CD4-positive, alpha-beta T cell treated with Interleukin-4 for 1 hour (primary cell): Measurements from ENCODE around the gene POGZ.
"Not testable (repeated sequence)": the region's sequence is repeated elsewhere in the genome, so short reads cannot be mapped to it uniquely, and the experiment has no call there.

ENCODE experiments used
- DNase-seq, 2 donors: peaks; one replicate each; pipeline ENCODE4 v3.0.0-alpha.2; 2020 to 2022

The POGZ gene

DNA sequence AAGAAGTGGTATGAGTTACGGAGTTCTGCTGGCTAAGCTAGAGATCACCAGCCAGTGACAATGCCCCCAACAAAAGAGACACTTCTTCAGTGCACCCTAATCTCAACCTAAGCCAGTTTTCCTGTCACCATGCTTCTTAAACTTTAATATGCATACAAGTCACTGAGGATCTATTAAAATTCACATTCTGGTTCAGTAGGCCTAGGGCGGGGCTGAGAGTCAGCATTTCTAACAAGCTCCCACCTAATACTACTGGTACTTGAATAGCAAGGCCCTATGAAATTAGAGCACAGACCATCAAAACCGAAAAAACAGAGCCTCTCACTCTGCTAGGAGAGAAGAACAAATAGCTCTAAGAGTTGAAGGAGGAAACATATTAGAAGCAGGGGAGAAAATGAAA is 52.0 kb downstream of the POGZ start:
- DNase-seq = no peak

DNA sequence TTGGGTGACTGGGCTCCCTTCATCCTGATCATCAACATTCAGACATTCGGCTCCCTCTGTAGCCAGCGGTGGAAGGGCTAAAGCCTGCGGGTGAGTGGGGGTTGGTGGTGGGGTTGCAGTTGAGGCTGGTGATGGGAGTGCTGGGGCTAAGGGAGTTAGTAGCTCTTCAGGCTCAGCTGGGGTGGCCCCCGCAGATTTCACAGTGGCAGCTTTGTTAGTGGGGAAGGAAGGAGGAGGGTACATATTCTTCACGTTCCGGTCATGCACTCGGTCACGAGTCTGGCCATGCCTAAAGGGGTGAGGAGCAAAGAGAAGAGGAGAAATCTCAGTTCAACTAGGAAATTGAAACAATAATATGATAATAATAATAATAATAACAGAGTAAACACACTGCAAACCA is 53.1 kb downstream of the POGZ start:
- no peak for DNase-seq

DNA sequence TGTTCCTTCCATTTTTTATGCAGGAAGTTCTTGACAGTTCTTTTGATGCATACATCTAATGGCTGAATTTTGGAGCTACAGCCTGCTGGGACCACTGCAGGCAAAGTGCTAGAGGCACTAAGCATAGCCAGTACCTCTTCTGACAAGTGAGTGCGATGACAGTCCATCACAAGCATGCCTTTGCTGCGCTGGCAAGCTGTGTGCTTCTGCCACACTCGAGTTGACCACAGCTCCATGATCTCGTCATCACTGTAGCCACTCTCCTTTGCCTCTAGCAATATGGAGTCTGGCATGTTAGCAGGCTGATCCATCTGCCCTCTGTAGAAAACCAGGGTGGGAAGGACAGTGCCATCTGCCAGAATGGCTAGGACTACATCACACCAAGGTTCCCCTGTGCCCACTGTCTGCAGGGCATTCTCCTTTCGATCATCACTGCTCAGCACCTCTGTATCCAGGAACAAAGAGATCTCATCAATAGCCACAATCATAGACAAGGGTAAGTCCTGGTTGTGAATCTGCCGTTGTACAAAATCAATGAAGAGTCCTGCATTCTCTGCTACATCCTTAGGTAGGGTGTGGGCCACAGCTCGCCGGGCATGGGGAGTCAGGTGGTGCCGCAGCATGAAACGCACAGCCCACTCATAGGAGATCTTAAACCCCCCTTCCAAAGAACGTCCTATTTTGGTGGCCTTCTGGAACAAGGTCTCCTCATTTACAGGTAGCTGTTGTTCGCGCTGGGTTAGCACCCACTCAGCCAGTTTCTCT is 53.9 kb downstream of the POGZ start:
- DNase-seq = no peak

DNA sequence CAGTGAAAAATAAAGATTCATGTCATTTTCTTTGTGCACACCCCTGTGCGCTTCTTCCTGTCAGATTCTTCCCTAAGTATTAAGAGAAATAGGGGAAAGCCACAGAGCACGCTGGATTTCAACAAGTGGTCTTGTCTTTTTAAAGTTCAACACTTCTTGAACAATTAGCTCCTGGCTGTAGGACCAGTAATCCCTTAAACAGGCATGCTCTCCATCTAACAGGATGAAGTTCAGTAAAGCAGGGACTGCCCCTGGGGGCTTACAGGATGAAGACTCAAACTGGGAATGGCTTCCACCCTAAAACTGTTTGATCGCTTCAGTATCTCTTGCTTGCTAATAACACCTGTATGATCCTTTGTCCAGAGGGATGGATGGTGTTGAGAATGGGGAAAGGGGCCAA is 55.7 kb downstream of the POGZ start:
- no peak for DNase-seq

DNA sequence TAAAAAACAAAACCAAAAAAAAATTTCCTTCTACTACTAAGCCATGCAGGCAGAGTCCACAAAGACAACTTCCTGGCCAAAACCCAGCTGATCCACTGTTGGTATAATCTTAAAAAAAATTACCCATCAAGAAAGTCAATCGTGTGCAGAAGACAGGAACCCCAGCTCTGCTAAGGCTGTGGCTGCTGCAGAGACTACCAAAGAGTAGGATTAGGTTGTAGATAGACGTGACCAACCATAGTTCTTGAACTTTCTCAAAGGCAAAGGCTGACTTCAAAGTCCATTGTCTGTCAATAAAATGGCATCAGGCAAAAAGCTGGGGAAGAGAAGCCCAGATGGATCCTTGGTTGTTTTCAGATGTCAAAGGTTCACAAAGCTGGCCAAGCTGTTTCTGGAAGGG is 56.5 kb downstream of the POGZ start:
- DNase-seq = no peak

DNA sequence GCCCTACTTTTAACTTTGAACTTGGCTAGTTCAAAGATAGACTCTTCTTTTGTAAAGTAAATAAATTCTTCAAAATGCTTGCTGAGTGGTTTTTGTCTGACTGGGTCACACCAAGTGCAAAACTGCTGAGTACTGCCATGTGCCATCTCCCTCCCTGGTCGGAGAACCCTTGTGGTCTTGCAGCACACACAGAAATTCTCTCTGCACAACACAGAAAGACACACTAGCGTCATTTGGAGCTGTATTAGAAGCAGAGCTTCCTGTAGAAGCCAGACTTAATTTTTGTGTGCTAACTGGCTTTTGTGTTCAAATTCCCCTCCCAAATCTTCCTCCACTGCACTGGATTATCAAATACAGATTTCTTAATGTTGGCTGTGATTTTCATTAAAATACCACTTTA is 57.4 kb downstream of the POGZ start:
- DNase-seq = no peak

DNA sequence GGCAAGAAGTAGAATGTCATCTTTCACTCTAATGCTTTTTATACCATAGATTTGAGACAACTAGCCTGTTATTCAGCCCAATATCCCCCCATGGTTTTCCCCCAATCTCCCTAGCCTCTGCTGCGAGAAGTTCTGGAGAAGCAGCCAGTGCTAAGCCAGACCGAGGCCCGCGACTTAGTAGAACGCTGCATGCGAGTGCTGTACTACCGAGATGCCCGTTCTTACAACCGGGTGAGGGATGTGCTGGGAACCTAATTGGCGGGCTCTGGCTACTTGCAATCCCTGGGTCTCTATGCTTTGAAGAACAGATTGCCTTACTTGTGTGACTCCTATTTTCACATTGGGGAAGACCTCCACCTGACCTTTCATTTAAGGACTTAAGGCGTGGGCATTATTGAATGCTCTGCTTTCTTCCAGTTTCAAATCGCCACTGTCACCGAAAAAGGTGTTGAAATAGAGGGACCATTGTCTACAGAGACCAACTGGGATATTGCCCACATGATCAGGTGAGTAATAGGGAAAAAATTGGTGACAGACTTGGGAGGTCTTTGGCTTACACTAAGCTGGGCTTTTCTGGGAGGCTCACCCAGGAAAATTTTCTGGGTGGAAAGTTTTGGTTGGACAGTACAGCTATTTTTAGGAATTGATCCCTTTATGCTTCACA is 58.0 kb downstream of the POGZ start:
- no peak for DNase-seq

DNA sequence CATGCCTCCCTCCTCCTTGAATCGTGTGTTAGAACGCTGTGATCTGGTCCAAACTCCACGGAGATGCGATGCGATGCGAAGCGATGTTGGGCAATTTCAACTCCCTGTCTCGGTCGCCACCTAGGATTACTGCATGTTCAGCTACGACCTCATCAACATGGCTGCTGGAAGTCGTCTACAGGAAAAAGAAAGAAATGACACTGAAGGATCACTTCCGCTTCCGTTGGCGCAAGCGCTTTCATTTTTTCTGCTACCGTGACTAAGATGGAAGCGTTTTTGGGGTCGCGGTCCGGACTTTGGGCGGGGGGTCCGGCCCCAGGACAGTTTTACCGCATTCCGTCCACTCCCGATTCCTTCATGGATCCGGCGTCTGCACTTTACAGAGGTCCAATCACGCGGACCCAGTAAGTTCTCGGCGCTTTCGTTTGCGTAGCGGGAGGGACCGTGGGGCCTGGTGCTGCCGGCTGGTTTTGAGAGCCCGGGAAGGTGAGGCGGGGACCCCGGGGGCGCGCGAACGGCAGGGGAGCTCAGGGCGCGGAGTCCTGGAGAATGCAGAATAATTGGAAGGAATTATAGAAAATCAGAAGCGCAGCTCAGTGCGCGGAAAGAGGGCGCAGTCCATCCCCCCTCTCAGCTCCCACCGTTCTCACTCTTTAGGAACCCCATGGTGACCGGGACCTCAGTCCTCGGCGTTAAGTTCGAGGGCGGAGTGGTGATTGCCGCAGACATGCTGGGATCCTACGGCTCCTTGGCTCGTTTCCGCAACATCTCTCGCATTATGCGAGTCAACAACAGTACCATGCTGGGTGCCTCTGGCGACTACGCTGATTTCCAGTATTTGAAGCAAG is 59.7 kb downstream of the POGZ start, which contains the start of gene PSMB4:
PSMB4 (plus strand) TSS at position 250 of the 848 bp plus-strand sequence; CDS start at position 265, 15 bp downstream.
- DNase-seq = peak; percentile 90 to 92

DNA sequence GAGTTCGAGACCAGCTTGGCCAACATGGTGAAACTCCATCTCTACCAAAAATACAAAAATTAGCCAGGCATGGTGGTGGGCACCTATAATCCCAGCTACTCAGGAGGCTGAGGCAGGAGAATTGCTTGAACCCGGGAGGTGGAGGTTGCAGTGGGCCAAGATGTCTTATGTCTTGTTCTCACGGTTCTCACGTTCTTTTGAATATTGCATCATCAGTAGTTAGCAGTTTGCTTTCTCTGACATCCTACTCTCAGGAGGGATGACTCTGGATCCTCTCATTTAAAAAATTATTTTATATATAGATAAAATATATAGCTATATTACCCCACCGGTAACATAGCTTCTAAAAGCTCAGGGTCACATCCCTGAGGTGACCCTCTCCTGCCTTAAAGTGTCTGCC is 63.0 kb downstream of the POGZ start:
- not testable (repeated sequence) for DNase-seq

DNA sequence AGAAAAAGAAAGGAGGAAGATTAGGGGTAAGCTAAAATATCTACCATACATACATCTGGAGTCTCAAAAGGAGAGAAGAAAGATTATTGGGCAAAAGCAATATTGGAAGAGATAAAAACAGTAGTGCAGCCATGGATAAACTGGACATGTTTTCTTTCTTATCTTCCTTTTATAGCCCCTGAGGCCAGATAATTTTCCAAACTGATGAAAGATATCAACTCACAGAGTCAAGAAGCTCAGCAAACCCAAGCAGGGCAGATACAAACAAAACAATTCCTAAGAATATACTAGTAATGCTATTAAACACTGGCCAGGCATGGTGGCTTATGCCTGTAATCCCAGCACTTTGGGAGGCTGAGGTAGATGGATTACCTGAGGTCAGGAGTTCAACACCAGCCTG is 65.7 kb downstream of the POGZ start:
- no peak for DNase-seq

DNA sequence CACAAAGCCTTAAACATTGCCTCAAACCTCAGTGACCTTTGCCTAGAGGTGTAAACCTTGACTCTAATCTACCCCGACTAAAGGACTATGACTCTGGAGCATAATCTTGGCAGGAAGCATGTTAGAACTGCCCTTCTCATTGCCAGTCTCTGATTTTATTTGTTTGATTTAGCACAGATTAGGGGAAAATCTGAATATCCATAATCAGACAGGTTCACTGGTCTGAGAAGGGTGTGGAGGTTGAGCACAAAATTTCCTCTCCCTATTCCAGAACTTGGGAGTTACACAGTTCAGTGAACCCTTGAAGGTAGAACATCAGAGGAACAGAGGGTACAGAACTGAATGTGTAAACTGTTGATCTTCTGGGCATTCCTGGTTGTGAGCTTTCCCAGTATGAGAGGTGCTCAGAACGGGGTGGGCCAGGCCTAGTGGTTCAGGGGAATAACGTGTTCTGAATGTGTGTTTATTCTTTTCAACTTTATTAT is 68.2 kb downstream of the POGZ start:
- DNase-seq = no peak

DNA sequence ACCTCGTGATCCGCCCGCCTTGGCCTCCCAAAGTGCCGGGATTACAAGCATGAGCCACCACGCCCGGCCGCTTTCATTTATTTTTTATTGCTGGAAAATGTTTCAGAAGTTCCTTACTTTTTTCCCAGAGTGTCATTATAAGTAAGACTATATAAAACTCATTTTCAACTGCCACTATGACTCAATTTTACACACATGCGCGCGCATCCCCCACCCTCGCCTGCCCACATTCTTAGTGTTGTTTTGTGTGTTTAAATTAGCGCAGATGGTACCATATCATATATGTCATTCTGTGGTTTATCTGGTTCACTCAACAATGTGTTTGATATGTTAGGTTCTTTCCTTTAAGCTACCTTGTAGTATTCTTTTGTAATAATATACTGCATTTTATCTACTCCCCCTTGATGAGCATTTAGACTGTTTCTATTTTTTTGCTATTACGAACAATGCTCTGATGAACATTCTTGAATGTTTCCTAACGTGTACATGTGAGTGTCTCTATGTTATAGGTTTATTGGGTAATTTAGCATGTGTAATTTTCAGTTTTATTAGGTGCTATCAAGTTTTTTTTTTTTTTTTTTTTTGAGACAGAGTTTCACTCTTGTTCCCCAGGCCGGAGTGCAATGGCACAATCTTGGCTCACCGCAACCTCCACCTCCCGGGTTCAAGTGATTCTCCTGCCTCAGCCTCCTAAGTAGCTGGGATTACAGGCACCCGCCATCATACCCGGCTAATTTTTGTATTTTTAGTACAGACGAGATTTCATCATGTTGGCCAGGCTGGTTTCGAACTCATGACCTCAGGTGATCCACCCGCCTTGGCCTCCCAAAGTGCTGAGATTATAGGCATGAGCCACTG is 68.8 kb downstream of the POGZ start:
- not testable (repeated sequence) for DNase-seq

DNA sequence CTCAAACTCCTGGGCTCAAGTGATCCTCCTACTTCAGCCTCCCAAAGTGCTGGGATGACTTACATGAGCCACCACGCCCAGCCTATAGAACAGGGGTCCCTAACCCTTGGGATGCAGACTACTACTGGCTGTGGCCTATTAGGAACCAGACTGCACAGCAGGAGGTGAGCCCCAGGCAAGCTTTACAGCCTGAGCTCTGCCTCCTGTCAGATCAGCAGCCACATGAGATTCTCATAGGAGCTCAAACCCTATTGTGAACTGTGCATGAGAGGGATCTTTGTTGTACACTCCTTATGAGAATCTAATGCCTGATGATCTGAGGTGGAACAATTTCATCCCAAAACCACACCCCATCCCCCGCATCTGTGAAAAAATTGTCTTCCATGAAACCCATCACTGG is 73.3 kb downstream of the POGZ start:
- DNase-seq = no peak

DNA sequence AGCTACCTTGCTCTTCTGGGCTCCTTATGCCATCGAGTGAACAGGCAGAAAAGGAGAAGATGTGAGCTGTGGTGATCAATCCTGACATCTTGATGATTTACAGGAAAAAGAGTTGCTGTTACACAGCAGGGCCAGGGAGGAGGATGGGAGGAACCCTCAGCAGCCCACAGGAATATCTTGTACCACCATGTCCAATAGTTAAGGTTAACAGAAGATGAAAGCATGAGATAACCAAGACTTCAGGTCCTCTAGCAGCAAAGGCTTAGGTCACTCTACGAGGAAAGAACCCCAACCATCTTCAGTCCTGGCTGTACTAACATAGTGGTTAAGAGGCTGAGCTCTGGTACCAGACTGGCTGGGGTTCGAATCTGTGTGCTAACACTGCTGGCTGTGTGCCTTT is 74.7 kb downstream of the POGZ start:
- DNase-seq = no peak

DNA sequence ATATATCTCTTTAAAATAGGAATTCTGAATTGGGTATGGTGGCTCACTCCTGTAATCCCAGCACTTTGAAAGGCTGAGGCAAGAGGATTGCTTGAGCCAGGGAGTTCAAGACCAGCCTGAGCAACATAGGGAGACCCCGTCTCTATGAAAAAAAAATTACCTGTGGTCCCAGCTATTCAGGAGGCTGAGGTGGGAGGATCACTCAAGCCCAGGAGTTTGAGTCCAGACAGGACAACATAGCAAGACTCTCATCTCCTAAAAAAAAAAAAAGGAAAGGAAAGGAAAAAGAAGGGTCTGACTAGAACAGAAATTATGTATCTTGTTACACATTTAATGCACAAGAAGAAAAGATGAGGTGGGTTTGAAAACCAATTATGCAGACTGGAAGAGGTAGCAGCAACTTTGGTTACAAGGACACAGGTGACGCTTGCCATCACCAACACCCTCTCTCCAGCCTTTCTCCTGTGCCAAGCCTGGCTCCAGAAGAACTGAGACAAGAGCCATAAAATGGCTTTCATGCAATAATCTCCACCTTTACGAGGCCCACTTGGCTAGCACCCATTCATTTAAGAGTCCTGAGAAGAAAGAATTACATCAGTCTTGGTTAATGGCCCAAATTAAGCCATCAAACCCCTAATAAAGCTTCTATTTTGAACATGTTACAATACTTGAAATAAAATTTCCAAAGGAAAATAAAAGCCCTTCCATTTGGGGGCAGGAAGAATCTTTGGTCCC is 82.0 kb downstream of the POGZ start:
- no peak for DNase-seq

DNA sequence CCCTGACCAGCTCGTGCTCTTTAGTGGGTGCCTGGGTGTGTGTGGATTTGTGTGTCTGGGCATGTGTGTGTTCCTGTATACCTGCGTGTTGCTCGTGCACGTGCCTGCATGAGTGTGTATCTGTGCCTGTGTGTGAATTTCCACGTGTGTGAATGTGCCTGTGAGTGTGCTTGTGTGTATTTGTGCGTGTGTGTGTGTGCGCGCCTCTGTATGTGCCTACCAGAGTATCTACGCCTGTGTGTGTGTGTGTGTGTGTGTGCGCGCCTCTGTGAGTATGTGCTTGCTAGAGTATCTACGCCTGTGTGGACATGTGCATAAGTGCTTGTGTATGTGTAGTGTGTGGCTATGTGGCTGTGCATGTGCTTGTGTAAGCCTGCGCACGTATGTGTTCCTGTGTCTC is 86.1 kb downstream of the POGZ start:
- no peak for DNase-seq

DNA sequence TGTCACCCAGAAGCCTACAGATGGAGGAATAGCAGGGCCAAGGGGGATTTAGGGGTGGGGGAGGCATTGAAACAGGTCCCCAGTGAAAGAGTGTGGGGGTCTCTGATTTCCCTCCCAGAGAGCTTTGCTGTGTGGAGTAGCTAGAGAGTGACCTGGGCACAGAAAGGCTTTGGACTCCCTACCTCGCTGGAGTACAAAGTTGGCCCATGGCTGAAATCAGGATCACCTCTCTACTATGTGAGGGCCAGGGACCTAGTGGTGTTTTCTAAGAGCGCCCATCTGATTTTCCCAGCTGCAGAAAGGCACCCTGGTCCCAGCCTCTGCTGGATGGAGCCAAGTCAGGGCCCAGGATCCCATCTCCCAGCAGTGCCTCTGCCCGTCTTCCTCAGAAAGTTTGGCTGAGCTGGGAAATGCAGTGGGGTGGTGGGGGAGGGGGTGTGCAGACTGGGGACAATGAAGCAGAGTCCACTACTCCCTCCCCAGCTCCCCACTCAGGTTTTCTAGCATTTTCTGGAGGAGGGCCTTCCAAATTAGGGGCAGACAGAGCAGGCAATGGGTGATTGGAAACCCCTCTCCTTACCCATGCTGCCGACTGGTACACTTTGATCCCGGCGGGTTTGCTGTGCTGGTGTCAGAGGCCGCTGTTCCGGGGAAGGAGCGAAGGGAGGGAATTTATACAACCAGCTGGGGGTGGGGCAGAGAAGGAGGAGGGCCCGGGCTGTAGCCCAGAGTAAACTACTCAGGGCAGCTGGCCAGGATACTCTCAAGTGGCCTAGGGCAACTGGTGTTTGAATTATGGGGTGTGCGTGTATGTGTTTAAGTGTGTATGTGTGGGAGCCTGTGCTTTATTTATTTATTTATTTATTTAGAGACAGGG is 87.0 kb downstream of the POGZ start, which contains the start of gene SELENBP1:
SELENBP1 (minus strand) TSS at position 648 of the 877 bp plus-strand sequence; CDS start at position 584, 64 bp downstream.
- no peak for DNase-seq

DNA sequence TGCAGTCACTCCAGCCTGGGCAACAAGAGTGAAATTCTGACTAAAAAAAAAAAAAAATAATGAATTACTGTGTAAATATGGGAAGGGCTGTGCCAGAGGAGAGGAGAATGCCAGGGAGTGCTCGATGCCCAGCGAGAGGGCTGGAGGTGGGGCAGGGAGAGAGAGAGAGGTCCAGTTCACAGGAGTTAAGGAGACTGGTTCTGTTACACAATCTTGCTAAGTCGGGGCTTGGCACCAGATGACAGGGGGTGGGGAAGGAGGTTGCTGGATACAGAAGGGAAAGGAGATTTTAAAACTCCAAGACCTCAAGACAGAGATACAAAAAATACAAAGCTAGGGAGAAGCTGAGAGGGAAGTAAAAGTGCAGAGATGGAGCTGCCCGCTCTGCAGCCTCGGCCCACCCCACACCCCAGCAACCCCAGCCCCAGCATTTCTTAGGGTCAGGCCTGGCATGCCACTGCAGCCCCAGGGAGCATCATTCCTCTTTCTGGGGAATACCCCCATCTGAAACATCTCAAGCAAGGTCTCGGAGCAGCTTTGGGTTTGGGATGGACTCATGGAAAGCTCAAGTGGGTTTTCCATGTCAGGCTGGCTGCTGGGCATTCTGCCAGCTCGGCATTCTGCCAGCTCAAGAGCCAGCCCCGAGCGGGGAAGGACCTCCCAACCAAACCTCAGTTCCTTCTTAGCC is 87.8 kb downstream of the POGZ start:
- no peak for DNase-seq

DNA sequence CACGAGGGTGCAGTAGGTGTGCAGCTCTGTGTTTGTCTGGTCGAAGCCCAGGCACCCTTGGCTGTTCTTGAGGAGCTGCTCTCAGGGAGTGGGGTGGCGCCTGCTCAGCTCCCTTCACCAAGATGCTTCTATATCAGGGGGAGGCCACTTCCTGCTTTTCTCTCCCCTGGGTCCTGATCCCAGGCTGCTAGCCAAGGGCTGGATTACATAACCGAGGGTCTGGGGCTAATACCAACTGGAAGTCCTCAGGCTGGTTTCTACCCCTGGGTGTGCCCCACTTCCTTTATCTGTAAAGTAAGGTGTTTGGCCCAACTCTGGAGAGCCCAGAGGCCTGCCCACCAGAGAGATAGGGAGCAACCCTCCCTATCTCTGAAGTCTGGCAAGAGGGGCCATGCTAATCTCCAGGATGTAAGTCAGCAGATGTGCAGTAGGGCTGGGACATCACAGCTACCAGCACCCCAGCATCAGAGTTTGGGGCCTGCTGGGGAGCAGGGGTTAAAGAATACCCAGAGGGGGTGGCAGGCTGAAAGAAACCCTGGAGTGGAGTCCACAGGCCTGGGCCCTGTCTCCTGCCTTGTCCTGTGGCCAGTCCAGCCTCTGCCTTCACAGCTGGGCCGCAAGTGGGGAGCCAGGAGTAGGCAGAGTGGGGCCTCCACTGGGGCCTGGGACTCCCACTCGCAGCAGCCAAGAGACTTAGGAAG is 88.9 kb downstream of the POGZ start:
- DNase-seq = no peak
